ENCODE data around the gene BSPRY.
A peak's percentile ranks its signal among the peaks of the same experiment; 100 is the strongest.
"Not testable (repeated sequence)": the region's sequence is repeated elsewhere in the genome, so short reads cannot be mapped to it uniquely, and the experiment has no call there.

BSPRY gene

GRCh38 chr9:113375057-113376023 lies 26.0 kb downstream of the BSPRY start:
- Histone ChIP-seq H3K9me3 (no peaks in the 10 kb centered on the region), H3K4me3 (ENCODE audit: low read depth, low read length) (no peak overlapping the region), H3K27me3 (no peaks in the 10 kb centered on the region), H3K4me1 (no peaks in the 10 kb centered on the region), H3K36me3 (no peaks in the 10 kb centered on the region)
- no peak for TF ChIP-seq CTCF (IDR thresholded peaks at IDR 0.05; ENCODE audit: low read depth, low read length)
- DNase-seq: no peak

- no peaks in the 10 kb centered on the region for H3K9me3 ChIP-seq
- no peaks in the 10 kb centered on the region for H3K36me3 ChIP-seq
- H3K4me3 ChIP-seq (ENCODE audit: low read depth, low read length): peak within 1 kb of the TSS; percentile 80
- DNase-seq: peak; percentile 75
- no peaks in the 10 kb centered on the region for H3K4me1 ChIP-seq
- H3K27me3 ChIP-seq: no peaks in the 10 kb centered on the region
- TF ChIP-seq CTCF (IDR thresholded peaks at IDR 0.05; ENCODE audit: low read depth, low read length): no peak
Measured at GRCh38 chr9:113376634-113377567, 27.6 kb downstream of the BSPRY start, which contains the start of gene HDHD3. Gene HDHD3, minus strand, starts transcription at chr9:113376986. Its CDS starts 2,632 bp downstream, at chr9:113374354.

GRCh38 chr9:113379094-113379828 lies 29.9 kb downstream of the BSPRY start:
- not testable (repeated sequence) for H3K4me3 ChIP-seq (ENCODE audit: low read depth, low read length); DNase-seq; H3K9me3 ChIP-seq; H3K27me3 ChIP-seq; H3K4me1 ChIP-seq; H3K36me3 ChIP-seq

- not testable (repeated sequence) for DNase-seq; H3K4me1 ChIP-seq; H3K4me3 ChIP-seq (ENCODE audit: low read depth, low read length); H3K9me3 ChIP-seq; H3K36me3 ChIP-seq; H3K27me3 ChIP-seq
Measured at GRCh38 chr9:113379829-113380210, 30.5 kb downstream of the BSPRY start.

GRCh38 chr9:113380869-113381378 lies 31.6 kb downstream of the BSPRY start:
- Histone ChIP-seq H3K9me3 (no peaks in the 10 kb centered on the region), H3K27me3 (no peaks in the 10 kb centered on the region), H3K4me1 (no peaks in the 10 kb centered on the region), H3K4me3 (ENCODE audit: low read depth, low read length) (no peak overlapping the region), H3K36me3 (no peaks in the 10 kb centered on the region)
- no peak for DNase-seq
- no peak for TF ChIP-seq CTCF (IDR thresholded peaks at IDR 0.05; ENCODE audit: low read depth, low read length)

GRCh38 chr9:113381441-113381840 lies 32.1 kb downstream of the BSPRY start:
- H3K4me1 ChIP-seq; H3K4me3 ChIP-seq (ENCODE audit: low read depth, low read length); H3K27me3 ChIP-seq; DNase-seq; H3K9me3 ChIP-seq; H3K36me3 ChIP-seq: not testable (repeated sequence)

- no peaks in the 10 kb centered on the region for H3K27me3 ChIP-seq
- no peak for DNase-seq
- no peak overlapping the region for H3K4me3 ChIP-seq (ENCODE audit: low read depth, low read length)
- peaks cover under 1% of the 10 kb centered on the region; the same call in 1 of the 2 replicates for H3K36me3 ChIP-seq
- no peak for TF ChIP-seq CTCF (IDR thresholded peaks at IDR 0.05; ENCODE audit: low read depth, low read length)
- H3K9me3 ChIP-seq: no peaks in the 10 kb centered on the region
- H3K4me1 ChIP-seq: no peaks in the 10 kb centered on the region
Measured at GRCh38 chr9:113381909-113382411, 32.6 kb downstream of the BSPRY start.
